NCI-H2227 treated with DMSO at 0.1 percent for 48 hours (cell line): ENCODE results near the gene ZFAND3.
A peak's percentile ranks its signal among the peaks of the same experiment; 100 is the strongest.

ENCODE experiments used
- DNase-seq: peaks from one replicate; lab custom pipeline; 2025; lab: John Stamatoyannopoulos, UW

ZFAND3 gene

GRCh38 chr6:37798436-37799262, 20.9 kb upstream of the ZFAND3 start:
- DNase-seq: no peak

- no peak for DNase-seq
Measured at GRCh38 chr6:37799263-37799644, 20.3 kb upstream of the ZFAND3 start.

GRCh38 chr6:37800703-37801604, 18.6 kb upstream of the ZFAND3 start:
- no peak for DNase-seq

- DNase-seq: no peak
Measured at GRCh38 chr6:37801605-37801940, 18.0 kb upstream of the ZFAND3 start.

- DNase-seq: no peak
Measured at GRCh38 chr6:37802810-37803209, 16.7 kb upstream of the ZFAND3 start.

GRCh38 chr6:37804586-37804985, 14.9 kb upstream of the ZFAND3 start:
- no peak for DNase-seq

GRCh38 chr6:37806213-37806612, 13.3 kb upstream of the ZFAND3 start:
- DNase-seq: no peak

GRCh38 chr6:37807656-37808055, 11.9 kb upstream of the ZFAND3 start:
- no peak for DNase-seq

- DNase-seq: no peak
Measured at GRCh38 chr6:37809197-37809543, 10.4 kb upstream of the ZFAND3 start.

GRCh38 chr6:37812841-37813240, 6.7 kb upstream of the ZFAND3 start:
- no peak for DNase-seq

- no peak for DNase-seq
Measured at GRCh38 chr6:37814374-37814773, 5.2 kb upstream of the ZFAND3 start.

GRCh38 chr6:37816599-37817375, 2.7 kb upstream of the ZFAND3 start:
- DNase-seq: no peak

- peak; percentile 99 for DNase-seq
Measured at GRCh38 chr6:37818536-37819176, 871 bp upstream of the ZFAND3 start.

- no peak for DNase-seq
Measured at GRCh38 chr6:37819802-37820717, 533 bp downstream of the ZFAND3 start.

GRCh38 chr6:37820718-37821079, 1.2 kb downstream of the ZFAND3 start:
- DNase-seq: no peak

GRCh38 chr6:37821446-37821845, 1.9 kb downstream of the ZFAND3 start:
- DNase-seq: no peak

- DNase-seq: peak; percentile 19
Measured at GRCh38 chr6:37822851-37823682, 3.5 kb downstream of the ZFAND3 start.

- no peak for DNase-seq
Measured at GRCh38 chr6:37824170-37824569, 4.6 kb downstream of the ZFAND3 start.

- DNase-seq: no peak
Measured at GRCh38 chr6:37826188-37826587, 6.7 kb downstream of the ZFAND3 start.

GRCh38 chr6:37826993-37827392, 7.5 kb downstream of the ZFAND3 start:
- DNase-seq: no peak
